Left lung (tissue), 10 donors: ENCODE results near the gene ADGRB2. TPM values are rescaled to one million over a fixed set of nuclear protein-coding genes. Genes with fewer than 3 reads are reported as not detected.

Experiments used
- ATAC-seq: fragments of 200-7000 bp; cut with Tn5 transposase; one replicate; pipeline ENCODE4 v1.9.1; 2020; ENCODE audit warnings: moderate library complexity
- DNase-seq, 4 donors: peaks; one replicate each; pipeline ENCODE4 v3.0.0-alpha.2; 2013 to 2020
- H3K27ac ChIP-seq, 2 donors: fragments of 200-600 bp; sonication (generic) in 1 of 2; one replicate each; pipeline versions ENCODE4 v1.5.0 to v1.8.0; 2020 to 2021
- H3K27me3 ChIP-seq, 2 donors: fragments of 200-600 bp; sonication (generic) in 1 of 2; one replicate each; pipeline versions ENCODE4 v1.5.0 to v1.8.0; 2020 to 2021
- H3K36me3 ChIP-seq, 2 donors: fragments of 200-600 bp; sonication (generic) in 1 of 2; one replicate each; pipeline versions ENCODE4 v1.5.0 to v1.8.0; 2020 to 2021
- H3K4me1 ChIP-seq, 2 donors: fragments of 200-600 bp; one replicate each; pipeline ENCODE4 v1.8.0; 2021
- H3K4me3 ChIP-seq, 2 donors: fragments of 200-600 bp; sonication (generic) in 1 of 2; one replicate each; pipeline versions ENCODE4 v1.5.0 to v1.8.0; 2020 to 2021; ENCODE audit warnings: mild to moderate bottlenecking in 1 of 2
- H3K9me3 ChIP-seq, 2 donors: fragments of 200-600 bp; sonication (generic) in 1 of 2; one replicate each; pipeline versions ENCODE4 v1.5.0 to v1.8.0; 2020 to 2021
- intact Hi-C, 2 donors: fragments of 100-400 bp; cut with DNase I; formaldehyde crosslinking; loops; one replicate each; pipeline versions ENCODE4 v1.11.2 to v1.14.2; 2022
- polyA plus RNA-seq, 6 donors: library from polyadenylated mRNA; unstranded; fragments of 120-200 nt; gene quantifications; one replicate each; pipeline ENCODE4 v1.2.1, GENCODE V29; 2013; ENCODE audit not compliant: insufficient read length in 6 of 6
- total RNA-seq, 2 donors: library from RNA; stranded (reverse); fragmentation: NEBNext Ultra II Directional; extraction: Animal tissue kit (Norgen Biotek cat#: 25700); gene quantifications; one replicate each; pipeline ENCODE4 v1.2.1, GENCODE V29; 2021
- TF ChIP-seq, protein P1 (sequence below), 2 donors: fragments of 200-600 bp; sonication (generic) in 1 of 2; IDR thresholded peaks; one replicate each; pipeline versions ENCODE4 v1.5.0 to v1.8.0; 2021; ENCODE audit warnings: antibody characterized with exemption in 2 of 2
- donor health status: DM: no; HTN: yes; CAD: no.
- donor health status: DM: no; HTN: no; CAD: no.

The ADGRB2 gene
- total and polyA plus RNA-seq, 8 donors: 1.8 to 27.1 (median 16.7) TPM

- H3K36me3 ChIP-seq: no peaks in the 10 kb centered on the region
- H3K27ac ChIP-seq: peak overlapping the region in 1 of 2 donors; percentile 92
- TF ChIP-seq, protein P1, sequence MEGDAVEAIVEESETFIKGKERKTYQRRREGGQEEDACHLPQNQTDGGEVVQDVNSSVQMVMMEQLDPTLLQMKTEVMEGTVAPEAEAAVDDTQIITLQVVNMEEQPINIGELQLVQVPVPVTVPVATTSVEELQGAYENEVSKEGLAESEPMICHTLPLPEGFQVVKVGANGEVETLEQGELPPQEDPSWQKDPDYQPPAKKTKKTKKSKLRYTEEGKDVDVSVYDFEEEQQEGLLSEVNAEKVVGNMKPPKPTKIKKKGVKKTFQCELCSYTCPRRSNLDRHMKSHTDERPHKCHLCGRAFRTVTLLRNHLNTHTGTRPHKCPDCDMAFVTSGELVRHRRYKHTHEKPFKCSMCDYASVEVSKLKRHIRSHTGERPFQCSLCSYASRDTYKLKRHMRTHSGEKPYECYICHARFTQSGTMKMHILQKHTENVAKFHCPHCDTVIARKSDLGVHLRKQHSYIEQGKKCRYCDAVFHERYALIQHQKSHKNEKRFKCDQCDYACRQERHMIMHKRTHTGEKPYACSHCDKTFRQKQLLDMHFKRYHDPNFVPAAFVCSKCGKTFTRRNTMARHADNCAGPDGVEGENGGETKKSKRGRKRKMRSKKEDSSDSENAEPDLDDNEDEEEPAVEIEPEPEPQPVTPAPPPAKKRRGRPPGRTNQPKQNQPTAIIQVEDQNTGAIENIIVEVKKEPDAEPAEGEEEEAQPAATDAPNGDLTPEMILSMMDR (IDR thresholded peaks at IDR 0.05): no peak
Measured at GRCh38 chr1:31787261-31787660, 23.1 kb upstream of the ADGRB2 start.

DNA sequence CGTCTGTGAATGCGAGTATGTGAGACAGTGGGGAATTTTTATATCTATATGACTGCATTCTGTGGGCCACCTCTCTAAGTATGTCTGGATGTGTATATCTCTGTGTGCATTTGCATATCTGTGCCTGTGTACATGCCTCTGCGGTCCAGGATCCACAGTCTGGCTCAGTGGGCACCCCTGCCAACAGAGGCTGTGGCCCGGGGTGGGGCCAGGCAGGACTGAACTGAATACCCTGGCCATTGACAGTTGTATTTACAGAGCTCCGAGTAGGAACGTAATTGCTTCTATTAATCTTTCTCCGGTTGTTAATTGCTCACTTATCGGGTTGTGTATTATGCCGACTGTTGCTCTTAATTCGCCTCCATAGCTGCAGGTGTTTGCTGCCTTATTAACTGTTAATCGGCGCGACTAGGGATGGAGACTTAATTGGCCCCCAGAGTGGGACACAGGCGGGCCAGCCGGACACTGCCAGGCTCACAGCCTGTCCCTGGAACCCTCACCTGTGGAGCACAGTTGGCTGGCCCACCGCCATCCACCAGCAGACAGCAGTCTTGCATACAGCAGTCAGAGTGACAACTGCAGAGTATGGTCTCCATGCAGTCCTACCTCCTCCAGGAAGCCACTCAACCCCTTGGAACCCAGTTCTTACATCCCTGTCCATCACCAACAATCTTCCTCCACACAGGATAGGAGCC is 22.4 kb upstream of the ADGRB2 start:
- intact Hi-C loops: loop anchor here in 1 of 2 donors (5.0 to 10.0 kb wide), 2 partner anchors 124 to 212 kb away; partner anchors contain the start of gene TINAGL1
- peaks cover 0 to 4% of the 10 kb centered on the region in 2 donors for H3K27me3 ChIP-seq
- no peak for ATAC-seq

More at GRCh38 chr1:31787261-31787660, 23.1 kb upstream of the ADGRB2 start:
- H3K4me1 ChIP-seq: peaks cover 0 to 20% of the 10 kb centered on the region in 2 donors
- H3K4me3 ChIP-seq: no peak overlapping the region
- H3K27me3 ChIP-seq: peaks cover 0 to 4% of the 10 kb centered on the region in 2 donors
- ATAC-seq: no peak
- intact Hi-C loops: loop anchor here in 1 of 2 donors (5.0 to 10.0 kb wide), 2 partner anchors 125 to 212 kb away; partner anchors contain the start of gene TINAGL1
- DNase-seq: peak in 1 of 4 donors; percentile 26
- no peaks in the 10 kb centered on the region for H3K9me3 ChIP-seq

GRCh38 chr1:31785947-31786290 is 21.8 kb upstream of the ADGRB2 start:
- H3K27ac ChIP-seq: no peak overlapping the region
- H3K27me3 ChIP-seq: peaks cover 0 to 5% of the 10 kb centered on the region in 2 donors
- DNase-seq (peak in 1 of 4 donors; percentile 11), ATAC-seq (no peak)
- intact Hi-C loops: loop anchor here in 1 of 2 donors (5.0 to 10.0 kb wide), 2 partner anchors 124 to 211 kb away; partner anchors contain the start of gene TINAGL1
- H3K36me3 ChIP-seq: no peaks in the 10 kb centered on the region
- TF ChIP-seq, protein P1 (IDR thresholded peaks at IDR 0.05): no peak
- H3K4me3 ChIP-seq: no peak overlapping the region
- H3K4me1 ChIP-seq: peaks cover 0 to 22% of the 10 kb centered on the region in 2 donors
- no peaks in the 10 kb centered on the region for H3K9me3 ChIP-seq

More for the DNA sequence above, 22.4 kb upstream of the ADGRB2 start:
- H3K4me1 ChIP-seq: peaks cover 0 to 22% of the 10 kb centered on the region in 2 donors
- TF ChIP-seq, protein P1 (IDR thresholded peaks at IDR 0.05): no peak
- H3K27ac ChIP-seq: no peak overlapping the region
- H3K4me3 ChIP-seq: no peak overlapping the region
- no peaks in the 10 kb centered on the region for H3K36me3 ChIP-seq
- H3K9me3 ChIP-seq: no peaks in the 10 kb centered on the region
- DNase-seq: peak in 1 of 4 donors; percentile 27

GRCh38 chr1:31785020-31785946 is 21.1 kb upstream of the ADGRB2 start:
- DNase-seq (peak in 1 of 4 donors; percentile 32), ATAC-seq (no peak)
- no peak overlapping the region for H3K4me3 ChIP-seq
- no peak overlapping the region for H3K27ac ChIP-seq
- peaks cover 0 to 5% of the 10 kb centered on the region in 2 donors for H3K27me3 ChIP-seq
- H3K9me3 ChIP-seq: no peaks in the 10 kb centered on the region
- peaks cover 0 to 22% of the 10 kb centered on the region in 2 donors for H3K4me1 ChIP-seq
- intact Hi-C loops: loop anchor here in 1 of 2 donors (5.0 to 10.0 kb wide), 2 partner anchors 123 to 210 kb away; partner anchors contain the start of gene TINAGL1
- TF ChIP-seq, protein P1 (IDR thresholded peaks at IDR 0.05): no peak
- no peaks in the 10 kb centered on the region for H3K36me3 ChIP-seq
